ENCODE measurements around the gene TNFSF18. TPM values are rescaled to one million over a fixed set of nuclear protein-coding genes. Genes with fewer than 3 reads are reported as not detected.

Gene TNFSF18
- polyA plus RNA-seq, 1 donor from 2014 or later: not detected

- Histone ChIP-seq H4K20me1 (ENCODE audit: insufficient read depth) (no peaks in the 10 kb centered on the region), H3K9me3 (ENCODE audit: low read length) (no peaks in the 10 kb centered on the region), H3K4me3 (ENCODE audit: low read length) (no peak overlapping the region), H3K79me2 (replicated peaks; ENCODE audit: insufficient read depth, low read length) (no peaks in the 10 kb centered on the region), H3K36me3 (ENCODE audit: insufficient read depth, low read length) (no peaks in the 10 kb centered on the region), H3K9me2 (ENCODE audit: insufficient read depth, low read length) (no peaks in the 10 kb centered on the region), H3K4me2 (ENCODE audit: low read length) (no peak overlapping the region), H3K9ac (ENCODE audit: low read length) (no peak overlapping the region), H3F3A (ENCODE audit: insufficient read depth, low read length, poor library complexity, severe bottlenecking) (no peaks in the 10 kb centered on the region), H2AFZ (ENCODE audit: low read depth, low read length) (no peak overlapping the region), H3K27me3 (ENCODE audit: insufficient read depth, low read depth, low read length) (no peaks in the 10 kb centered on the region), H3K27ac (ENCODE audit: low read length) (no peak overlapping the region)
- no peak for TF ChIP-seq EZH2 (IDR thresholded peaks at IDR 0.05; ENCODE audit: borderline replicate concordance, insufficient read depth, low read length, poor library complexity, severe bottlenecking)
- no peak for TF ChIP-seq MXI1 (conservative IDR thresholded peaks at IDR 0.05; ENCODE audit: poor library complexity, severe bottlenecking)
- no peak for TF ChIP-seq CTCF (IDR thresholded peaks at IDR 0.05; ENCODE audit: poor library complexity, severe bottlenecking)
- TF ChIP-seq RAD21 (conservative IDR thresholded peaks at IDR 0.05): no peak
- TF ChIP-seq POLR2AphosphoS5 (IDR thresholded peaks at IDR 0.05): no peak
- no peak for TF ChIP-seq TAF1 (IDR thresholded peaks at IDR 0.05; ENCODE audit: low read depth)
- TF ChIP-seq EP300 (conservative IDR thresholded peaks at IDR 0.05; ENCODE audit: poor library complexity, severe bottlenecking): no peak
- no peak for TF ChIP-seq REST (IDR thresholded peaks at IDR 0.05; ENCODE audit: borderline replicate concordance)
- TF ChIP-seq SMC3 (conservative IDR thresholded peaks at IDR 0.05; ENCODE audit: poor library complexity): no peak
Observed at GRCh38 chr1:172993640-172994039, 57.1 kb downstream of the TNFSF18 start.

- Histone ChIP-seq H3K4me3 (ENCODE audit: low read length) (no peak overlapping the region), H3K4me2 (ENCODE audit: low read length) (no peak overlapping the region), H3K27ac (ENCODE audit: low read length) (no peak overlapping the region), H3K27me3 (ENCODE audit: insufficient read depth, low read depth, low read length) (no peaks in the 10 kb centered on the region), H3K9me3 (ENCODE audit: low read length) (no peaks in the 10 kb centered on the region), H3K9me2 (ENCODE audit: insufficient read depth, low read length) (no peaks in the 10 kb centered on the region), H3K9ac (ENCODE audit: low read length) (no peak overlapping the region), H2AFZ (ENCODE audit: low read depth, low read length) (no peak overlapping the region), H4K20me1 (ENCODE audit: insufficient read depth) (no peaks in the 10 kb centered on the region), H3K36me3 (ENCODE audit: insufficient read depth, low read length) (no peaks in the 10 kb centered on the region), H3F3A (ENCODE audit: insufficient read depth, low read length, poor library complexity, severe bottlenecking) (no peaks in the 10 kb centered on the region), H3K79me2 (replicated peaks; ENCODE audit: insufficient read depth, low read length) (no peaks in the 10 kb centered on the region)
- TF ChIP-seq MXI1 (conservative IDR thresholded peaks at IDR 0.05; ENCODE audit: poor library complexity, severe bottlenecking) (no peak), RAD21 (conservative IDR thresholded peaks at IDR 0.05) (no peak), SMC3 (conservative IDR thresholded peaks at IDR 0.05; ENCODE audit: poor library complexity) (no peak), EZH2 (IDR thresholded peaks at IDR 0.05; ENCODE audit: borderline replicate concordance, insufficient read depth, low read length, poor library complexity, severe bottlenecking) (no peak), REST (IDR thresholded peaks at IDR 0.05; ENCODE audit: borderline replicate concordance) (no peak), POLR2AphosphoS5 (IDR thresholded peaks at IDR 0.05) (no peak), CTCF (IDR thresholded peaks at IDR 0.05; ENCODE audit: poor library complexity, severe bottlenecking) (no peak), EP300 (conservative IDR thresholded peaks at IDR 0.05; ENCODE audit: poor library complexity, severe bottlenecking) (no peak), TAF1 (IDR thresholded peaks at IDR 0.05; ENCODE audit: low read depth) (no peak)
Observed at GRCh38 chr1:172991674-172992400, 58.9 kb downstream of the TNFSF18 start.

Data from neural cell (in vitro differentiated cells).